ENCODE data around the gene AOC3. TPM values are rescaled to one million over a fixed set of nuclear protein-coding genes. Genes with fewer than 3 reads are reported as not detected.
A peak's percentile ranks its signal among the peaks of the same experiment; 100 is the strongest.

The AOC3 gene
- total RNA-seq, result 1 to 10 TPM in 4 of 5 experiments, under 1 TPM in 1; 0.98 to 2.0 (median 1.1) TPM
- not detected for polyA plus RNA-seq
- total RNA-seq, result 1.1 reads per million

DNA sequence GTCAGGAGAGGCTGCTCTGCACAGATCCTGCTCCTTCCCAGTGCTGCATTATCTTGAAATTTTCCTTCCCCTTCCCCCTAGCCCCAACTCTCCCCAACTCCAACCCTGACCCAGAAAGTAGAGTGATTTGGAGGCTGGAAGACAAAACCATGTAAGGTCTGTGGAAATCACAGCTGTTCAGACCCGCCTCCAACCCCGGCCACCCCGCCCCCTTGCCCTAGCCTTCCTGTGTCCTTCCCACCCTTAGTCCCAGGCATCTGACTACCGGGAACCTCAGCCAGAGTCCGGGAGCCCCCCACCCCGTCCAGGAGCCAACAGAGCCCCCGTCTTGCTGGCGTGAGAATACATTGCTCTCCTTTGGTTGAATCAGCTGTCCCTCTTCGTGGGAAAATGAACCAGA, at the start of gene AOC3:
Gene AOC3, plus strand, starts transcription at position 246 of the 400 bp plus-strand sequence. Its CDS starts 145 bp downstream, at position 391.
- H3K9me3 Mint-ChIP-seq, result no peaks in the 10 kb centered on the region
- H3K9me3 ChIP-seq (ENCODE audit: control insufficient read depth in 2 of 3, low read length in 3 of 3), result no peaks in the 10 kb centered on the region
- no peak within 1 kb of the TSS for H3K4me3 Mint-ChIP-seq
- H3K4me3 ChIP-seq (ENCODE audit: low read length), result no peak within 1 kb of the TSS
- H3K36me3 Mint-ChIP-seq, result peaks cover 0 to 2% (median 0%) of the 10 kb centered on the region in 5 donors
- POLR2A ChIA-PET, result no interaction called here
- no peaks in the 10 kb centered on the region for H3K27me3 ChIP-seq (ENCODE audit: control insufficient read depth in 2 of 2, insufficient read depth in 2 of 2, low read length in 2 of 2)
- H3K4me1 ChIP-seq (ENCODE audit: control insufficient read depth in 2 of 2, insufficient read depth in 2 of 2, low read length in 2 of 2), result no peaks in the 10 kb centered on the region
- CTCF ChIA-PET, result no interaction called here
- no peak within 1 kb of the TSS for H3K27ac Mint-ChIP-seq
- H3K4me1 Mint-ChIP-seq, result peaks cover 0 to 8% (median 0%) of the 10 kb centered on the region in 7 donors
- DNase-seq (no peak), ATAC-seq (no peak)
- peaks cover 0 to 8% (median 0%) of the 10 kb centered on the region in 5 donors for H3K27me3 Mint-ChIP-seq
- peaks cover 0 to 1% (median 0%) of the 10 kb centered on the region in 3 experiments for H3K36me3 ChIP-seq (ENCODE audit: control insufficient read depth in 2 of 3, insufficient read depth in 3 of 3, low read length in 3 of 3)
- intact Hi-C loops (cut with micrococcal nuclease), result no loop called here
- no peak within 1 kb of the TSS for H3K27ac ChIP-seq (ENCODE audit: low read depth, low read length)

- ChIA-PET POLR2A (interaction anchor here (0.6 to 1.0 kb wide), 2 partner anchors 21 to 30 kb away, joined by 3 to 10 read pairs; partner anchors contain the start of genes BECN1 and VPS25), CTCF (interaction anchor here (0.6 to 0.9 kb wide), 2 partner anchors 12 to 889 kb away, joined by 3 read pairs; no protein-coding TSS in a partner anchor)
- Mint-ChIP-seq H3K36me3 (peaks cover 0 to 4% (median 0%) of the 10 kb centered on the region in 5 donors), H3K27ac (no peak overlapping the region), H3K4me3 (no peak overlapping the region), H3K4me1 (peaks cover 6 to 10% (median 7%) of the 10 kb centered on the region in 7 donors), H3K9me3 (no peaks in the 10 kb centered on the region), H3K27me3 (peaks cover 0 to 20% (median 0%) of the 10 kb centered on the region in 5 donors)
- H3K27ac ChIP-seq (ENCODE audit: low read depth, low read length), result no peak overlapping the region
- DNase-seq (no peak), ATAC-seq (no peak)
- H3K4me1 ChIP-seq (ENCODE audit: control insufficient read depth in 2 of 2, insufficient read depth in 2 of 2, low read length in 2 of 2), result no peaks in the 10 kb centered on the region
- intact Hi-C loops (cut with micrococcal nuclease), result no loop called here
- peaks cover 0 to 3% (median 0%) of the 10 kb centered on the region in 3 experiments for H3K36me3 ChIP-seq (ENCODE audit: control insufficient read depth in 2 of 3, insufficient read depth in 3 of 3, low read length in 3 of 3)
- H3K4me3 ChIP-seq (ENCODE audit: low read length), result no peak overlapping the region
- H3K9me3 ChIP-seq (ENCODE audit: control insufficient read depth in 2 of 3, low read length in 3 of 3), result no peaks in the 10 kb centered on the region
- H3K27me3 ChIP-seq (ENCODE audit: control insufficient read depth in 2 of 2, insufficient read depth in 2 of 2, low read length in 2 of 2), result no peaks in the 10 kb centered on the region
Measured at GRCh38 chr17:42803074-42803883, 47.7 kb upstream of the AOC3 start.

- no peaks in the 10 kb centered on the region for H3K4me1 ChIP-seq (ENCODE audit: control insufficient read depth in 2 of 2, insufficient read depth in 2 of 2, low read length in 2 of 2)
- DNase-seq, result no peak
- no peak overlapping the region for H3K27ac ChIP-seq (ENCODE audit: low read depth, low read length)
- no peak for ATAC-seq
- Mint-ChIP-seq H3K4me3 (no peak overlapping the region), H3K36me3 (peaks cover 0 to 4% (median 0%) of the 10 kb centered on the region in 5 donors), H3K9me3 (no peaks in the 10 kb centered on the region), H3K27ac (no peak overlapping the region), H3K27me3 (peaks cover 0 to 18% (median 0%) of the 10 kb centered on the region in 5 donors), H3K4me1 (no peaks in the 10 kb centered on the region)
- H3K27me3 ChIP-seq (ENCODE audit: control insufficient read depth in 2 of 2, insufficient read depth in 2 of 2, low read length in 2 of 2), result no peaks in the 10 kb centered on the region
- intact Hi-C loops (cut with micrococcal nuclease), result no loop called here
- CTCF ChIA-PET, result no interaction called here
- no peak overlapping the region for H3K4me3 ChIP-seq (ENCODE audit: low read length)
- peaks cover 0 to 7% (median 6%) of the 10 kb centered on the region in 3 experiments for H3K36me3 ChIP-seq (ENCODE audit: control insufficient read depth in 2 of 3, insufficient read depth in 3 of 3, low read length in 3 of 3)
- H3K9me3 ChIP-seq (ENCODE audit: control insufficient read depth in 2 of 3, low read length in 3 of 3), result no peaks in the 10 kb centered on the region
- POLR2A ChIA-PET, result no interaction called here
Measured at GRCh38 chr17:42804918-42805367, 46.1 kb upstream of the AOC3 start.

DNA sequence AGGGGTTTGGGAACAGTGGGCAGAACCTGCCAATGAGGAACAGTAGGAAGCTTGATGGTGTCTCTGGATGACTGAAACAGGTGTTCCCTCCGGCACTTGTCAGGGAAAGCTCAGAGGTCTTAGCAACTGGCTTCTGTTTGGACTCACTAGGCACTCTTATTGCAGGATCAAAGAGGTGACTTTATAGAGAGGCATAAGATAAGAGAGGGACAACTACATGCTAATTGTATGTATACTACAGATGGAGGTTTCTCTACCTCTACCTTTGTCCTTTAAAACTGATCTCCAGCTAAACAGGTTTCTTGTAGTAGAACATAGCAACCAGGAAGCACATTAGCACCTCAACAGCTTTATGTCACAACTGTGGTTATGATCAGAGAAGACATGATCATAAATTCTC, 44.8 kb upstream of the AOC3 start:
- H3K9me3 ChIP-seq (ENCODE audit: control insufficient read depth in 2 of 3, low read length in 3 of 3), result no peaks in the 10 kb centered on the region
- H3K36me3 ChIP-seq (ENCODE audit: control insufficient read depth in 2 of 3, insufficient read depth in 3 of 3, low read length in 3 of 3), result peaks cover 0 to 19% (median 11%) of the 10 kb centered on the region in 3 experiments
- H3K27ac ChIP-seq (ENCODE audit: low read depth, low read length), result no peak overlapping the region
- intact Hi-C loops (cut with micrococcal nuclease), result no loop called here
- Mint-ChIP-seq H3K36me3 (peaks cover 0 to 14% (median 6%) of the 10 kb centered on the region in 5 donors), H3K4me1 (no peaks in the 10 kb centered on the region), H3K4me3 (no peak overlapping the region), H3K9me3 (no peaks in the 10 kb centered on the region), H3K27me3 (peaks cover 0 to 10% (median 0%) of the 10 kb centered on the region in 5 donors), H3K27ac (peak overlapping the region in 1 of 9 donors; percentile 53)
- no peak for ATAC-seq
- H3K4me1 ChIP-seq (ENCODE audit: control insufficient read depth in 2 of 2, insufficient read depth in 2 of 2, low read length in 2 of 2), result no peaks in the 10 kb centered on the region
- no peaks in the 10 kb centered on the region for H3K27me3 ChIP-seq (ENCODE audit: control insufficient read depth in 2 of 2, insufficient read depth in 2 of 2, low read length in 2 of 2)
- DNase-seq, result no peak
- H3K4me3 ChIP-seq (ENCODE audit: low read length), result no peak overlapping the region
- ChIA-PET POLR2A (interaction anchor here (0.6 to 1.7 kb wide), 3 partner anchors 9 to 21 kb away, joined by 3 to 4 read pairs (median 4); no protein-coding TSS in a partner anchor), CTCF (interaction anchor here (0.6 to 0.7 kb wide), 2 partner anchors 14 to 24 kb away, joined by 3 to 5 read pairs; no protein-coding TSS in a partner anchor)

DNA sequence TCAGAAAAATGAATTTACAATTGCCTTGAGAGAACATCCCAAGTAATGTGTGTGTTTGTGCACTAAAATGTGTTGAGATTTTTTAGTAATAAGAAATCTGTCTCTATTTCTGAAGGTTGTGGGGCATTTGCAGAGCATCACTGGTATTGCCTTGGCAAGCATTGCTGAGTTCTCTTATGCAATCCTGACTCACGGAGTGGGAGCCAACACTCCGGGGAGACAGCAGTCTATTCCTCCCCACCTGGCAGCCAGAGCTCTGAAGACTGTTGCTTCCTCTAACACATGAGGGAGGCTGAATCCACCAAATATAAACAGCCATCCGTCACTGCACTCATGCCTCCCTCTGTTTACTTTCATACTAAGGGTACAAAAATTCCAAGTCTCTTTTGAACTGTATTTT, 41.7 kb upstream of the AOC3 start:
- Mint-ChIP-seq H3K36me3 (peaks cover 8 to 29% (median 16%) of the 10 kb centered on the region in 5 donors), H3K4me1 (peaks cover 0 to 2% (median 0%) of the 10 kb centered on the region in 7 donors), H3K9me3 (no peaks in the 10 kb centered on the region), H3K4me3 (no peak overlapping the region), H3K27me3 (peaks cover 0 to 1% (median 0%) of the 10 kb centered on the region in 5 donors), H3K27ac (peak overlapping the region in 4 of 9 donors; percentile 10 to 84 (median 51))
- Histone ChIP-seq H3K27me3 (ENCODE audit: control insufficient read depth in 2 of 2, insufficient read depth in 2 of 2, low read length in 2 of 2) (no peaks in the 10 kb centered on the region), H3K27ac (ENCODE audit: low read depth, low read length) (peak overlapping the region; percentile 11), H3K9me3 (ENCODE audit: control insufficient read depth in 2 of 3, low read length in 3 of 3) (no peaks in the 10 kb centered on the region), H3K4me3 (ENCODE audit: low read length) (no peak overlapping the region), H3K4me1 (ENCODE audit: control insufficient read depth in 2 of 2, insufficient read depth in 2 of 2, low read length in 2 of 2) (no peaks in the 10 kb centered on the region), H3K36me3 (ENCODE audit: control insufficient read depth in 2 of 3, insufficient read depth in 3 of 3, low read length in 3 of 3) (peaks cover 0 to 35% (median 23%) of the 10 kb centered on the region in 3 experiments)
- intact Hi-C loops (cut with micrococcal nuclease), result no loop called here
- CTCF ChIA-PET, result no interaction called here
- DNase-seq (no peak), ATAC-seq (no peak)
- POLR2A ChIA-PET, result interaction anchor here (1.6 kb wide), 1 partner anchor 19 kb away, joined by 5 read pairs; no protein-coding TSS in a partner anchor

DNA sequence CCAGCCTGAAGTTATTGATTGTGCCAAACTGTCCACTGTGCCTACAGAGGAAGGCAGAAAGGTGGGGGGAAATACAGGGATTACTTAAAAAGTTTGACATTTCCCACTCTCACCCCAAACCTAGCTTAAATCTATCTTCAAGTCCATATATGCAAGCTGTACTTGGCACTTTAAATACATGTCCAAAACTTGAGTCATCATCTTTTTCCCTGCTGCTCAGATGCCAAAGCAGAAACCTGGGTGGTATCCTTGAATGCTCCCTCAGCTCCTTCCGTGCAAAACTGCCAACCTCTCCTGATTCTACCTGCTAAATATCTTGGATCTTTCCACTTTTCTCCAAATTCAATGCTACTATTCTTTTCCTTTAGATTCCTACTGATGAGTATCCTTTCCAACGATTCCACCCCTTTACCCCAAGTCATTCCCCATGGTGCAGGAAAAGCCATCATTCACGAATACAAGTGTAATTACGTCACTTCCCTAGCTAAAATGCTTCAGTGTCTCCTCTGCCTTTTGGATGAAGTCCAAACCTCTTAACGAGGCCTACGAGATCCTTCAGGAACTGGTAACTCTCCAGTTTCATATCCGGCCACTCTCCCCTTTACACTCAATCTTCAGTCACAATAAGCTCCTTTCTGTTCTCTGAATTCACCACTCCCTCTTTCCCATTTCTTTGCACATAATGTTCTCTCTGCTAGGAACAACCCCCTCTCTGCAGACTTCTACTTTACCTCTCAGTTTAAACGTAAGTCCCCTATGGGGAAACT, 36.2 kb upstream of the AOC3 start:
- ChIA-PET POLR2A (no interaction called here), CTCF (interaction anchor here (0.8 kb wide), 1 partner anchor 9 kb away, joined by 3 read pairs; the partner anchor contains the start of gene BECN1)
- ATAC-seq (no peak), DNase-seq (no peak)
- H3K36me3 ChIP-seq (ENCODE audit: control insufficient read depth in 2 of 3, insufficient read depth in 3 of 3, low read length in 3 of 3), result peaks cover 28 to 85% (median 41%) of the 10 kb centered on the region in 3 experiments
- no peaks in the 10 kb centered on the region for H3K4me1 ChIP-seq (ENCODE audit: control insufficient read depth in 2 of 2, insufficient read depth in 2 of 2, low read length in 2 of 2)
- H3K4me3 Mint-ChIP-seq, result peak overlapping the region in 1 of 10 donors; percentile 14
- H3K4me3 ChIP-seq (ENCODE audit: low read length), result no peak overlapping the region
- no peaks in the 10 kb centered on the region for H3K9me3 Mint-ChIP-seq
- no peaks in the 10 kb centered on the region for H3K27me3 Mint-ChIP-seq
- H3K27me3 ChIP-seq (ENCODE audit: control insufficient read depth in 2 of 2, insufficient read depth in 2 of 2, low read length in 2 of 2), result no peaks in the 10 kb centered on the region
- H3K36me3 Mint-ChIP-seq, result peaks cover 27 to 58% (median 31%) of the 10 kb centered on the region in 5 donors
- H3K27ac Mint-ChIP-seq, result no peak overlapping the region
- H3K9me3 ChIP-seq (ENCODE audit: control insufficient read depth in 2 of 3, low read length in 3 of 3), result no peaks in the 10 kb centered on the region
- no peak overlapping the region for H3K27ac ChIP-seq (ENCODE audit: low read depth, low read length)
- intact Hi-C loops (cut with micrococcal nuclease), result no loop called here
- H3K4me1 Mint-ChIP-seq, result peaks cover 0 to 4% (median 0%) of the 10 kb centered on the region in 7 donors

Measured in naive thymus-derived CD4-positive, alpha-beta T cell (primary cell).